Ovary (tissue), 9 donors: ENCODE results near the gene DST. TPM values are rescaled to one million over a fixed set of nuclear protein-coding genes. Genes with fewer than 3 reads are reported as not detected.

Source experiments
- DNase-seq, 5 donors: peaks; one replicate each; pipeline ENCODE4 v3.0.0-alpha.2; 2019 to 2020
- H3K27ac ChIP-seq, 2 donors: fragments of 200-600 bp; one replicate each; pipeline versions ENCODE4 v1.5.1 to v1.8.0; 2019 to 2022
- H3K27me3 ChIP-seq: fragments of 200-600 bp; one replicate; pipeline ENCODE4 v1.8.0; 2022
- H3K36me3 ChIP-seq: fragments of 200-600 bp; sonication (generic); one replicate; pipeline ENCODE4 v1.5.1; 2019
- H3K4me1 ChIP-seq: one replicate; pipeline ENCODE4 v1.8.1; 2013; ENCODE audit warnings: mild to moderate bottlenecking, moderate library complexity; ENCODE audit not compliant: insufficient read depth
- H3K4me3 ChIP-seq: fragments of 200-600 bp; sonication (generic); one replicate; pipeline ENCODE4 v1.5.1; 2017
- H3K9me3 ChIP-seq, 2 donors: fragments of 200-600 bp in 1 of 2; sonication (generic) in 1 of 2; one replicate each; pipeline versions ENCODE4 v1.5.1 to v1.8.1; 2013 to 2019; ENCODE audit warnings: mild to moderate bottlenecking in 1 of 2, moderate library complexity in 1 of 2
- CTCF ChIP-seq, 3 donors: fragments of 450-650 bp in 2 of 3; fragments of 200-600 bp in 1 of 3; IDR thresholded peaks; one replicate each; pipeline versions ENCODE4 v1.5.1 to v1.8.0; 2016 to 2022; ENCODE audit warnings: antibody characterized with exemption in 3 of 3, mild to moderate bottlenecking in 1 of 3
- EP300 ChIP-seq: sonication (generic); formaldehyde crosslinking; IDR thresholded peaks from one replicate; pipeline ENCODE4 v1.6.1; 2017; ENCODE audit warnings: antibody characterized with exemption
- POLR2A ChIP-seq: fragments of 450-650 bp; IDR thresholded peaks from one replicate; pipeline ENCODE4 v1.6.1; 2017; ENCODE audit warnings: antibody characterized with exemption, mild to moderate bottlenecking, moderate library complexity
- WGBS, 3 donors: extraction: QIAGEN DNeasy Blood & Tissue Kit in 1 of 3; methylation state at CpG; one replicate each; pipeline versions ENCODE4 v1.1.5 to v1.1.7; 2013 to 2017; 5-methylcytosine and 5-hydroxymethylcytosine counted together
- intact Hi-C, 4 donors: fragments of 100-400 bp; cut with DNase I; formaldehyde crosslinking; loops; one replicate each; pipeline versions ENCODE4 v1.11.0 to v1.15.1; 2022 to 2023
- polyA plus RNA-seq, 2 donors: library from polyadenylated mRNA; stranded (reverse); fragments of 200-250 nt in 1 of 2; fragments of 350-450 nt in 1 of 2; fragmentation: Illumina TruSeq in 1 of 2; extraction: RNeasy Lipid Tissue Mini Kit (QIAGEN cat#74804) in 1 of 2; gene quantifications; one replicate each; pipeline ENCODE4 v1.2.3, GENCODE V29; 2013 to 2014
- total RNA-seq, 7 donors: library from RNA; depleted of rRNA in 2 of 7; stranded (reverse); fragments of >200 nt in 2 of 7; fragmentation: NEBNext Ultra II Directional in 3 of 7; extraction: Animal tissue kit (Norgen Biotek cat#: 25700) in 3 of 7; gene quantifications; one replicate each; pipeline versions ENCODE4 v1.1.0 to v1.2.4, GENCODE V29; 2016 to 2023
- donor health status: DM: no; HTN: no; CAD: no; lungs with moderate emphysema.
- donor health status: DM: no; HTN: no; CAD: no.
- donor health status: Bipolar disorder and iron deficiency.
- donor health status: DM: yes; HTN: yes; CAD: no.
- donor health status: DM: no; HTN: no; CAD: no.
- donor health status: DM: yes; HTN: yes; CAD: no.

The DST gene
- total and polyA plus RNA-seq, 9 donors: 124 to 290 (median 174) TPM

GRCh38 chr6:56624046-56624727, 18.5 kb downstream of the DST start:
- Histone ChIP-seq H3K36me3 (no peaks in the 10 kb centered on the region), H3K27me3 (no peaks in the 10 kb centered on the region), H3K9me3 (no peaks in the 10 kb centered on the region), H3K4me3 (no peak overlapping the region), H3K27ac (no peak overlapping the region), H3K4me1 (no peaks in the 10 kb centered on the region)
- WGBS, 3 donors: 88 to 91% (median 89%) methylated on average over 5 of the region's 5 CpGs
- DNase-seq: no peak
- TF ChIP-seq POLR2A (no peak), CTCF (IDR thresholded peaks at IDR 0.05) (no peak), EP300 (no peak)
- intact Hi-C loops: no loop called here

- intact Hi-C loops: no loop called here
- no peak for DNase-seq
- Histone ChIP-seq H3K9me3 (no peaks in the 10 kb centered on the region), H3K27me3 (no peaks in the 10 kb centered on the region), H3K27ac (no peak overlapping the region), H3K36me3 (no peaks in the 10 kb centered on the region), H3K4me3 (no peak overlapping the region), H3K4me1 (no peaks in the 10 kb centered on the region)
- 91 to 93% (median 92%) methylated on average over 12 of the region's 12 CpGs for WGBS, 3 donors
- TF ChIP-seq POLR2A (no peak), CTCF (IDR thresholded peaks at IDR 0.05) (no peak), EP300 (no peak)
Observed at GRCh38 chr6:56620229-56620868, 22.3 kb downstream of the DST start.

GRCh38 chr6:56618050-56618449, 24.6 kb downstream of the DST start:
- Histone ChIP-seq H3K4me1 (no peaks in the 10 kb centered on the region), H3K9me3 (no peaks in the 10 kb centered on the region), H3K36me3 (no peaks in the 10 kb centered on the region), H3K4me3 (no peak overlapping the region), H3K27ac (no peak overlapping the region), H3K27me3 (no peaks in the 10 kb centered on the region)
- TF ChIP-seq POLR2A (no peak), EP300 (no peak), CTCF (IDR thresholded peaks at IDR 0.05) (no peak)
- intact Hi-C loops: no loop called here
- WGBS, 3 donors: 95% methylated on average over 3 of the region's 3 CpGs
- DNase-seq: no peak

- DNase-seq: no peak
- no peaks in the 10 kb centered on the region for H3K9me3 ChIP-seq
- no peaks in the 10 kb centered on the region for H3K27me3 ChIP-seq
- 96 to 98% (median 98%) methylated on average over 5 of the region's 5 CpGs for WGBS, 3 donors
- no peak overlapping the region for H3K27ac ChIP-seq
- intact Hi-C loops: no loop called here
- H3K4me1 ChIP-seq: no peaks in the 10 kb centered on the region
- H3K36me3 ChIP-seq: no peaks in the 10 kb centered on the region
- no peak for TF ChIP-seq POLR2A
- no peak overlapping the region for H3K4me3 ChIP-seq
Observed at GRCh38 chr6:56616967-56617366, 25.7 kb downstream of the DST start.

GRCh38 chr6:56613247-56613851, 29.3 kb downstream of the DST start:
- Histone ChIP-seq H3K4me3 (no peak overlapping the region), H3K36me3 (no peaks in the 10 kb centered on the region), H3K4me1 (no peaks in the 10 kb centered on the region), H3K27ac (no peak overlapping the region), H3K27me3 (no peaks in the 10 kb centered on the region), H3K9me3 (no peaks in the 10 kb centered on the region)
- 47 to 65% (median 48%) methylated on average over 6 of the region's 6 CpGs for WGBS, 3 donors
- intact Hi-C loops: loop anchor here in 1 of 4 donors (5.0 kb wide), 1 partner anchor 896 kb away; no protein-coding TSS in a partner anchor
- DNase-seq: no peak
- no peak for TF ChIP-seq EP300
- TF ChIP-seq CTCF (IDR thresholded peaks at IDR 0.05): no peak
- no peak for TF ChIP-seq POLR2A
